Measurements from ENCODE around the gene SH3BP4. TPM values are rescaled to one million over a fixed set of nuclear protein-coding genes. Genes with fewer than 3 reads are reported as not detected.

Gene SH3BP4
- total and polyA plus RNA-seq, 2 of the 13 experiments (the other 11 are each of a cell fraction or from before 2014, with no cell fraction given): 34.6 to 99.1 TPM

- H3K79me2 ChIP-seq (ENCODE audit: insufficient read depth, low read length): no peaks in the 10 kb centered on the region
- H3K4me3 ChIP-seq (replicated peaks in 1 of 3; ENCODE audit: insufficient read depth in 1 of 3, low read depth in 2 of 3, low read length in 3 of 3): no peak overlapping the region
- 0 out of 2 replicates have a peak, but pooled peaks cover 10% of the 10 kb centered on the region for H3K4me1 ChIP-seq (ENCODE audit: insufficient read depth, low read length)
- no peaks in the 10 kb centered on the region for H3K9me3 ChIP-seq (ENCODE audit: low read length)
- FAIRE-seq: no peak
- intact Hi-C loops (cut with micrococcal nuclease; ENCODE audit: unreplicated experiment) (no loop called here), in situ Hi-C loops (cut with HindIII; ENCODE audit: extremely low pct_ligation_motif_present, low pct_unique_long_range_greater_than_20kb) (no loop called here)
- H4K20me1 ChIP-seq (ENCODE audit: insufficient read depth, low read length): no peaks in the 10 kb centered on the region
- TF ChIP-seq ZNF629 (CRISPR knock-in tag; conservative IDR thresholded peaks at IDR 0.05) (no peak), ZBTB21 (CRISPR knock-in tag; IDR thresholded peaks at IDR 0.05) (no peak), MIXL1 (CRISPR knock-in tag; IDR thresholded peaks at IDR 0.05) (no peak), ATF1 (CRISPR knock-in tag; IDR thresholded peaks at IDR 0.05) (no peak), ZSCAN30 (CRISPR knock-in tag; IDR thresholded peaks at IDR 0.05) (no peak), MED13 (CRISPR knock-in tag; IDR thresholded peaks at IDR 0.05) (no peak), SSRP1 (CRISPR knock-in tag; IDR thresholded peaks at IDR 0.05) (no peak), ZBTB46 (CRISPR knock-in tag; IDR thresholded peaks at IDR 0.05; ENCODE audit: borderline replicate concordance) (no peak), ZNF777 (CRISPR knock-in tag; IDR thresholded peaks at IDR 0.05) (no peak), CBFB (CRISPR knock-in tag; IDR thresholded peaks at IDR 0.05) (no peak), ZNF749 (CRISPR knock-in tag; IDR thresholded peaks at IDR 0.05; ENCODE audit: borderline replicate concordance) (no peak)
- H3K27me3 ChIP-seq (ENCODE audit: control insufficient read depth in 1 of 2, insufficient read depth in 2 of 2, low read length in 2 of 2): peaks cover 2 to 61% of the 10 kb centered on the region in 2 experiments; a peak in 4 of 5 replicates
- WGBS (ENCODE audit: low lambda C conversion rate): 22% methylated on average over 3 of the region's 3 CpGs
- no peak overlapping the region for H3K4me2 ChIP-seq (ENCODE audit: low read depth, low read length)
- H3K9ac ChIP-seq (ENCODE audit: insufficient read depth, low read depth, low read length): no peak overlapping the region
- CTCF ChIA-PET (ENCODE audit: low intra/inter-chr PET ratio, low total read pairs): no interaction called here
- no TSS peak for BruUV-seq (replicated peaks)
- no peak overlapping the region for H3K27ac ChIP-seq (ENCODE audit: extremely low read length, insufficient read depth, low read length)
- POLR2A ChIA-PET: no interaction called here
- no peak overlapping the region for H2AFZ ChIP-seq (ENCODE audit: low read length)
- ATAC-seq: no peak
- no peaks in the 10 kb centered on the region for H3K36me3 ChIP-seq (replicated peaks in 1 of 2; ENCODE audit: control insufficient read depth in 1 of 2, insufficient read depth in 2 of 2, low read length in 2 of 2)
- DNase-seq (ENCODE audit: low spot score): no peak
Measured at GRCh38 chr2:235083822-235084221, 132.0 kb downstream of the SH3BP4 start.

Data from HepG2 (cell line).